DOHH2 (cell line): Measurements from ENCODE around the gene IGSF9B.

ENCODE experiments used
- CTCF ChIP-seq: fragments of 200-600 bp; sonication (generic); IDR thresholded peaks from one replicate; pipeline ENCODE4 v1.5.1; 2014; ENCODE audit warnings: antibody characterized with exemption, mild to moderate bottlenecking, low read depth, low read length; ENCODE audit not compliant: poor library complexity, severe bottlenecking
- EZH2phosphoT487 ChIP-seq: fragments of 200-600 bp; sonication (generic); IDR thresholded peaks from 2 replicates; pipeline ENCODE4 v1.6.1; 2017; ENCODE audit warnings: borderline replicate concordance, mild to moderate bottlenecking, antibody characterized with exemption, low read length, moderate library complexity, mixed read lengths

- TF ChIP-seq EZH2phosphoT487 (no peak), CTCF (no peak)
Observed at GRCh38 chr11:133990501-133990900, 33.7 kb upstream of the IGSF9B start.
